Measurements from ENCODE around the gene METTL16. TPM values are rescaled to one million over a fixed set of nuclear protein-coding genes. Genes with fewer than 3 reads are reported as not detected.

Gene METTL16
- total RNA-seq, 1 experiment from 2014 or later, result 37.6 TPM

- intact Hi-C loops (cut with micrococcal nuclease), result no loop called here
- DNase-seq (ENCODE audit: low read depth, low spot score), result no peak
- no peak overlapping the region for H3K27ac ChIP-seq (ENCODE audit: low read depth, low read length)
- no peaks in the 10 kb centered on the region for H4K20me1 ChIP-seq (ENCODE audit: insufficient read depth)
- ChIA-PET CTCF (no interaction called here), RAD21 (ENCODE audit: low non-redundant PET in 1 of 2, low total read pairs in 2 of 2, uncharacterized antibody in 2 of 2, unreplicated experiment in 2 of 2) (no interaction called here), POLR2A (no interaction called here)
- no peak overlapping the region for H3K9ac ChIP-seq (ENCODE audit: low read length)
- H3K4me3 ChIP-seq (replicated peaks in 1 of 2; ENCODE audit: low read depth in 1 of 2, low read length in 2 of 2), result no peak overlapping the region
- BruUV-seq (replicated peaks), result no TSS peak
- H3K4me1 ChIP-seq (ENCODE audit: control insufficient read depth in 1 of 2, insufficient read depth in 2 of 2, low read length in 2 of 2), result no peaks in the 10 kb centered on the region
- no peaks in the 10 kb centered on the region for H3K9me2 ChIP-seq (ENCODE audit: insufficient read depth)
- no peak for ATAC-seq
- H3K9me3 ChIP-seq (ENCODE audit: control insufficient read depth in 1 of 2, insufficient read depth in 1 of 2, low read depth in 1 of 2, low read length in 2 of 2), result no peaks in the 10 kb centered on the region
- no peak overlapping the region for H2AFZ ChIP-seq (ENCODE audit: low read depth, low read length, poor library complexity, severe bottlenecking)
- H3K4me2 ChIP-seq (ENCODE audit: low read length), result no peak overlapping the region
- TF ChIP-seq ZFX (IDR thresholded peaks at IDR 0.05) (no peak), CTCF (IDR thresholded peaks at IDR 0.05 in 2 of 3, conservative IDR thresholded peaks at IDR 0.05 in 1 of 3; ENCODE audit: borderline replicate concordance in 1 of 3, insufficient read depth in 1 of 3, low read depth in 2 of 3, low read length in 2 of 3) (no peak), JUND (IDR thresholded peaks at IDR 0.05) (no peak), SIN3A (IDR thresholded peaks at IDR 0.05; ENCODE audit: low read depth) (no peak), REST (IDR thresholded peaks at IDR 0.05; ENCODE audit: low read depth) (no peak), FOSL1 (IDR thresholded peaks at IDR 0.05; ENCODE audit: low read depth) (no peak), CEBPB (IDR thresholded peaks at IDR 0.05; ENCODE audit: low read depth) (no peak), CBX3 (IDR thresholded peaks at IDR 0.05; ENCODE audit: low read depth) (no peak), YY1 (IDR thresholded peaks at IDR 0.05; ENCODE audit: extremely low read depth, insufficient replicate concordance, low read depth, low read length) (no peak), EZH2 (IDR thresholded peaks at IDR 0.05) (no peak), EGR1 (IDR thresholded peaks at IDR 0.05; ENCODE audit: low read depth) (no peak), SP1 (IDR thresholded peaks at IDR 0.05; ENCODE audit: low read depth) (no peak)
- H3K79me2 ChIP-seq (ENCODE audit: insufficient read depth, low read length), result peaks cover 8% of the 10 kb centered on the region; the same call in 1 of the 2 replicates
- peaks cover 10 to 33% of the 10 kb centered on the region in 2 experiments; a peak in 3 of 4 replicates for H3K36me3 ChIP-seq (ENCODE audit: control insufficient read depth in 1 of 2, insufficient read depth in 2 of 2, low read length in 2 of 2)
- H3K27me3 ChIP-seq (ENCODE audit: insufficient read depth, low read length), result no peaks in the 10 kb centered on the region
These were observed 43.4 kb downstream of the METTL16 start for GRCh38 chr17:2468270-2468669.

All from HCT116 (cell line).